SK-N-SH treated with all-trans-retinoic acid at 6 μM for 48 hours (cell line): Measurements from ENCODE around the gene TXNDC5.

Experiments
- ISL1 ChIP-seq: fragments of 250-450 bp; sonication (Bioruptor Pico); IDR thresholded peaks from 2 replicates; pipeline ENCODE4 v2.1.2; 2022; ENCODE audit warnings: mild to moderate bottlenecking, moderate library complexity
- PATZ1 ChIP-seq: fragments of 250-450 bp; sonication (Bioruptor Pico); IDR thresholded peaks from 2 replicates; pipeline ENCODE4 v1.8.0; 2020; ENCODE audit warnings: mild to moderate bottlenecking, moderate library complexity, borderline replicate concordance
- POU6F1 ChIP-seq: fragments of 250-450 bp; sonication (Bioruptor Pico); IDR thresholded peaks from 2 replicates; pipeline ENCODE4 v1.8.0; 2021; ENCODE audit warnings: low read depth, mild to moderate bottlenecking, moderate library complexity, borderline replicate concordance
- RARB ChIP-seq: fragments of 250-450 bp; sonication (Bioruptor Pico); IDR thresholded peaks from 2 replicates; pipeline ENCODE4 v1.8.0; 2021; ENCODE audit warnings: mild to moderate bottlenecking, moderate library complexity
- ZNF70 ChIP-seq: fragments of 450-650 bp; formaldehyde crosslinking; IDR thresholded peaks from 2 replicates; pipeline ENCODE4 v1.5.0; 2020; ENCODE audit warnings: mild to moderate bottlenecking, moderate library complexity
- ZNF8 ChIP-seq: fragments of 450-650 bp; formaldehyde crosslinking; IDR thresholded peaks from 2 replicates; pipeline ENCODE4 v1.5.0; 2020; ENCODE audit warnings: mild to moderate bottlenecking, moderate library complexity
- TF ChIP-seq, protein P1 (sequence below): fragments of 250-450 bp; sonication (Bioruptor Pico); IDR thresholded peaks from 2 replicates; pipeline ENCODE4 v1.5.1; 2020; ENCODE audit warnings: low read depth, mild to moderate bottlenecking, moderate library complexity

- TF ChIP-seq PATZ1 (no peak), ZNF8 (CRISPR knock-in tag) (no peak), ISL1 (CRISPR knock-in tag) (no peak), POU6F1 (no peak), ZNF70 (CRISPR knock-in tag) (no peak), RARB (CRISPR knock-in tag) (no peak)
- TF ChIP-seq, protein P1, sequence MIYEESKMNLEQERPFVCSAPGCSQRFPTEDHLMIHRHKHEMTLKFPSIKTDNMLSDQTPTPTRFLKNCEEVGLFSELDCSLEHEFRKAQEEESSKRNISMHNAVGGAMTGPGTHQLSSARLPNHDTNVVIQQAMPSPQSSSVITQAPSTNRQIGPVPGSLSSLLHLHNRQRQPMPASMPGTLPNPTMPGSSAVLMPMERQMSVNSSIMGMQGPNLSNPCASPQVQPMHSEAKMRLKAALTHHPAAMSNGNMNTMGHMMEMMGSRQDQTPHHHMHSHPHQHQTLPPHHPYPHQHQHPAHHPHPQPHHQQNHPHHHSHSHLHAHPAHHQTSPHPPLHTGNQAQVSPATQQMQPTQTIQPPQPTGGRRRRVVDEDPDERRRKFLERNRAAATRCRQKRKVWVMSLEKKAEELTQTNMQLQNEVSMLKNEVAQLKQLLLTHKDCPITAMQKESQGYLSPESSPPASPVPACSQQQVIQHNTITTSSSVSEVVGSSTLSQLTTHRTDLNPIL (CRISPR knock-in tag) = no peak
Observed at GRCh38 chr6:7953753-7954152, 43.2 kb upstream of the TXNDC5 start.
